Omental fat pad (tissue), 4 donors: ENCODE data around the gene IFNG-AS1. TPM values are rescaled to one million over a fixed set of nuclear protein-coding genes. Genes with fewer than 3 reads are reported as not detected.

ENCODE experiments used
- ATAC-seq: fragments of 150-250 bp; one replicate; pipeline ENCODE4 v1.9.1; 2016; ENCODE audit warnings: mild to moderate bottlenecking, moderate library complexity; ENCODE audit not compliant: low FRiP score
- DNase-seq: peaks from one replicate; pipeline ENCODE4 v3.0.0-alpha.2; 2019; ENCODE audit warnings: low spot score
- CTCF ChIP-seq, 3 donors: fragments of 450-650 bp; IDR thresholded peaks; one replicate each; pipeline ENCODE4 v1.5.1; 2016 to 2017; ENCODE audit warnings: antibody characterized with exemption in 3 of 3, mild to moderate bottlenecking in 3 of 3, moderate library complexity in 2 of 3
- total RNA-seq, 4 donors: library from RNA; depleted of rRNA; stranded (reverse); fragments of >200 nt; gene quantifications; one replicate each; pipeline ENCODE4 v1.1.0, GENCODE V29; 2016

Gene IFNG-AS1
- total RNA-seq, 4 donors from 2014 or later: 0.28 to 0.94 TPM; not detected in 2

GRCh38 chr12:68030248-68030647 lies 41.0 kb downstream of the IFNG-AS1 start:
- DNase-seq (no peak), ATAC-seq (no peak)
- no peak for TF ChIP-seq CTCF (IDR thresholded peaks at IDR 0.05)

GRCh38 chr12:68031174-68031573 lies 41.9 kb downstream of the IFNG-AS1 start:
- no peak for ATAC-seq
- no peak for DNase-seq

GRCh38 chr12:68031881-68032739 lies 42.9 kb downstream of the IFNG-AS1 start:
- TF ChIP-seq CTCF (IDR thresholded peaks at IDR 0.05): no peak
- ATAC-seq (no peak), DNase-seq (no peak)

More at GRCh38 chr12:68031174-68031573, 41.9 kb downstream of the IFNG-AS1 start:
- no peak for TF ChIP-seq CTCF (IDR thresholded peaks at IDR 0.05)

- TF ChIP-seq CTCF (IDR thresholded peaks at IDR 0.05): no peak
- no peak for ATAC-seq
- no peak for DNase-seq
Observed at GRCh38 chr12:68034567-68034966, 45.3 kb downstream of the IFNG-AS1 start.

- no peak for ATAC-seq
- no peak for DNase-seq
- TF ChIP-seq CTCF (IDR thresholded peaks at IDR 0.05): no peak
Observed at GRCh38 chr12:68036642-68037041, 47.4 kb downstream of the IFNG-AS1 start.

- TF ChIP-seq CTCF (IDR thresholded peaks at IDR 0.05): no peak
- DNase-seq (no peak), ATAC-seq (no peak)
Observed at GRCh38 chr12:68037616-68038255, 48.5 kb downstream of the IFNG-AS1 start.
